Activated T-cell treated with anti-CD3 and anti-CD28 coated beads, Interleukin-2, amount 50 U/mL, for 24 hours (primary cell): ENCODE measurements around the gene MAL.
A peak's percentile ranks its signal among the peaks of the same experiment; 100 is the strongest.

Experiments used
- DNase-seq: peaks from one replicate; pipeline ENCODE4 v3.0.0-alpha.2; 2020
- H3K27ac Mint-ChIP-seq: 2 replicates; pipeline ENCODE4 v1.8.0; 2020; ENCODE audit warnings: mild to moderate bottlenecking, mixed read lengths
- H3K27me3 Mint-ChIP-seq: 2 replicates; pipeline ENCODE4 v1.8.0; 2020; ENCODE audit warnings: mixed read lengths
- H3K36me3 Mint-ChIP-seq: 2 replicates; pipeline ENCODE4 v1.8.0; 2020; ENCODE audit warnings: low read depth, mixed read lengths
- H3K4me1 Mint-ChIP-seq: 2 replicates; pipeline ENCODE4 v1.8.0; 2020; ENCODE audit warnings: low read depth, mixed read lengths
- H3K4me3 Mint-ChIP-seq: 2 replicates; pipeline ENCODE4 v1.8.0; 2020; ENCODE audit warnings: mild to moderate bottlenecking, moderate library complexity, mixed read lengths
- H3K9me3 Mint-ChIP-seq: 2 replicates; pipeline ENCODE4 v1.8.0; 2020; ENCODE audit warnings: mixed read lengths

Gene MAL

GRCh38 chr2:95017836-95018235, 7.7 kb upstream of the MAL start:
- Mint-ChIP-seq H3K27ac (no peak overlapping the region), H3K4me1 (peaks cover 22% of the 10 kb centered on the region), H3K36me3 (no peaks in the 10 kb centered on the region), H3K4me3 (no peak overlapping the region), H3K9me3 (no peaks in the 10 kb centered on the region), H3K27me3 (no peaks in the 10 kb centered on the region)
- DNase-seq = no peak

- Mint-ChIP-seq H3K4me3 (no peak overlapping the region), H3K9me3 (no peaks in the 10 kb centered on the region), H3K27me3 (no peaks in the 10 kb centered on the region), H3K36me3 (no peaks in the 10 kb centered on the region), H3K4me1 (peaks cover 24% of the 10 kb centered on the region), H3K27ac (no peak overlapping the region)
- DNase-seq = no peak
Observed at GRCh38 chr2:95018301-95018700, 7.2 kb upstream of the MAL start.

- H3K9me3 Mint-ChIP-seq = no peaks in the 10 kb centered on the region
- H3K27ac Mint-ChIP-seq = no peak overlapping the region
- no peak overlapping the region for H3K4me3 Mint-ChIP-seq
- H3K36me3 Mint-ChIP-seq = no peaks in the 10 kb centered on the region
- DNase-seq = no peak
- peaks cover 29% of the 10 kb centered on the region for H3K4me1 Mint-ChIP-seq
- H3K27me3 Mint-ChIP-seq = no peaks in the 10 kb centered on the region
Observed at GRCh38 chr2:95018861-95019550, 6.5 kb upstream of the MAL start.

- Mint-ChIP-seq H3K27ac (no peak overlapping the region), H3K36me3 (no peaks in the 10 kb centered on the region), H3K27me3 (no peaks in the 10 kb centered on the region), H3K4me3 (no peak overlapping the region), H3K4me1 (peaks cover 35% of the 10 kb centered on the region), H3K9me3 (no peaks in the 10 kb centered on the region)
- DNase-seq = no peak
Observed at GRCh38 chr2:95019572-95019971, 5.9 kb upstream of the MAL start.

GRCh38 chr2:95020275-95021022, 5.1 kb upstream of the MAL start:
- no peaks in the 10 kb centered on the region for H3K27me3 Mint-ChIP-seq
- H3K4me1 Mint-ChIP-seq = peaks cover 37% of the 10 kb centered on the region
- H3K36me3 Mint-ChIP-seq = no peaks in the 10 kb centered on the region
- DNase-seq = no peak
- H3K9me3 Mint-ChIP-seq = no peaks in the 10 kb centered on the region
- H3K27ac Mint-ChIP-seq = no peak overlapping the region
- H3K4me3 Mint-ChIP-seq = no peak overlapping the region

GRCh38 chr2:95021023-95021416, 4.5 kb upstream of the MAL start:
- Mint-ChIP-seq H3K36me3 (peaks cover 4% of the 10 kb centered on the region), H3K9me3 (no peaks in the 10 kb centered on the region), H3K4me3 (no peak overlapping the region), H3K27me3 (no peaks in the 10 kb centered on the region), H3K27ac (no peak overlapping the region), H3K4me1 (peaks cover 37% of the 10 kb centered on the region)
- DNase-seq = no peak

- no peak overlapping the region for H3K4me3 Mint-ChIP-seq
- H3K4me1 Mint-ChIP-seq = peaks cover 44% of the 10 kb centered on the region
- no peaks in the 10 kb centered on the region for H3K27me3 Mint-ChIP-seq
- no peaks in the 10 kb centered on the region for H3K9me3 Mint-ChIP-seq
- H3K36me3 Mint-ChIP-seq = peaks cover 5% of the 10 kb centered on the region
- H3K27ac Mint-ChIP-seq = no peak overlapping the region
- no peak for DNase-seq
Observed at GRCh38 chr2:95021847-95022246, 3.7 kb upstream of the MAL start.

- Mint-ChIP-seq H3K27me3 (no peaks in the 10 kb centered on the region), H3K4me3 (no peak overlapping the region), H3K27ac (peak overlapping the region; percentile 24), H3K36me3 (peaks cover 5% of the 10 kb centered on the region), H3K9me3 (no peaks in the 10 kb centered on the region), H3K4me1 (peaks cover 51% of the 10 kb centered on the region)
- DNase-seq = peak; percentile 92
Observed at GRCh38 chr2:95022309-95023221, 2.9 kb upstream of the MAL start.

GRCh38 chr2:95023222-95023597, 2.3 kb upstream of the MAL start:
- Mint-ChIP-seq H3K4me3 (no peak overlapping the region), H3K27ac (peak overlapping the region; percentile 24), H3K9me3 (no peaks in the 10 kb centered on the region), H3K27me3 (no peaks in the 10 kb centered on the region), H3K36me3 (peaks cover 5% of the 10 kb centered on the region), H3K4me1 (peaks cover 54% of the 10 kb centered on the region)
- DNase-seq = peak; percentile 51

GRCh38 chr2:95024371-95024770, 1.1 kb upstream of the MAL start:
- DNase-seq = no peak
- Mint-ChIP-seq H3K4me1 (peaks cover 65% of the 10 kb centered on the region), H3K27me3 (no peaks in the 10 kb centered on the region), H3K36me3 (peaks cover 5% of the 10 kb centered on the region), H3K27ac (peak overlapping the region; percentile 18), H3K9me3 (no peaks in the 10 kb centered on the region), H3K4me3 (peak overlapping the region; percentile 70)

GRCh38 chr2:95024960-95025405, 525 bp upstream of the MAL start:
- H3K36me3 Mint-ChIP-seq = peaks cover 5% of the 10 kb centered on the region

GRCh38 chr2:95026471-95027368, 1.2 kb downstream of the MAL start:
- peak overlapping the region; percentile 76 for H3K27ac Mint-ChIP-seq
- H3K9me3 Mint-ChIP-seq = no peaks in the 10 kb centered on the region
- H3K4me3 Mint-ChIP-seq = peak overlapping the region; percentile 90
- peak; percentile 65 for DNase-seq
- peaks cover 5% of the 10 kb centered on the region for H3K36me3 Mint-ChIP-seq
- peaks cover 88% of the 10 kb centered on the region for H3K4me1 Mint-ChIP-seq
- H3K27me3 Mint-ChIP-seq = no peaks in the 10 kb centered on the region

More at GRCh38 chr2:95024960-95025405, 525 bp upstream of the MAL start:
- Mint-ChIP-seq H3K4me1 (peaks cover 71% of the 10 kb centered on the region), H3K27ac (peak overlapping the region; percentile 55), H3K9me3 (no peaks in the 10 kb centered on the region), H3K4me3 (peak overlapping the region; percentile 70), H3K27me3 (no peaks in the 10 kb centered on the region)
- DNase-seq = peak; percentile 53

- Mint-ChIP-seq H3K9me3 (no peaks in the 10 kb centered on the region), H3K36me3 (peaks cover 5% of the 10 kb centered on the region), H3K27me3 (no peaks in the 10 kb centered on the region), H3K27ac (peak overlapping the region; percentile 76), H3K4me3 (peak overlapping the region; percentile 90), H3K4me1 (peaks cover 85% of the 10 kb centered on the region)
- no peak for DNase-seq
Observed at GRCh38 chr2:95027369-95027720, 1.8 kb downstream of the MAL start.

- no peak for DNase-seq
- peaks cover 80% of the 10 kb centered on the region for H3K4me1 Mint-ChIP-seq
- H3K4me3 Mint-ChIP-seq = no peak overlapping the region
- no peak overlapping the region for H3K27ac Mint-ChIP-seq
- peaks cover 5% of the 10 kb centered on the region for H3K36me3 Mint-ChIP-seq
- no peaks in the 10 kb centered on the region for H3K9me3 Mint-ChIP-seq
- H3K27me3 Mint-ChIP-seq = no peaks in the 10 kb centered on the region
Observed at GRCh38 chr2:95029898-95030341, 4.4 kb downstream of the MAL start.
